ENCODE results near the gene PTPRU.

DNA sequence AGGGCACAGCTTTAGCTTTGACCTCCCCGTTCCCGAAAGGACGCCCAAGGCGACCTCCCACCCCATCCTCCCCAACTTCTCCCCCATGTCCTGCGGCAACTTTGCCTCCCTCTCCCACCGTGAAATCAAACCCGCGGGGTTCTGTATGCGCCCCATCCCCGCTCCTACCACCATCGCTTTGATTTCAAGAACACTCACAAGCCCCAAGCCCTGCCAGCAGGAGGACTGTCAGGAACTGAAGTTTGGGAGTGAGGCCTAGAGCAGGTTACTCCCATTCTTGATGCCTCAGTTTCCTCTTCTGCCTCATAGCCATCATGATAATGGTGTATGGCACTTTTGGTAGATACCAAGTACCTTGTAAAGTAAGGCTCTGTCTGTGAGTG is 2.3 kb downstream of the PTPRU start:
- TF ChIP-seq, protein P1, sequence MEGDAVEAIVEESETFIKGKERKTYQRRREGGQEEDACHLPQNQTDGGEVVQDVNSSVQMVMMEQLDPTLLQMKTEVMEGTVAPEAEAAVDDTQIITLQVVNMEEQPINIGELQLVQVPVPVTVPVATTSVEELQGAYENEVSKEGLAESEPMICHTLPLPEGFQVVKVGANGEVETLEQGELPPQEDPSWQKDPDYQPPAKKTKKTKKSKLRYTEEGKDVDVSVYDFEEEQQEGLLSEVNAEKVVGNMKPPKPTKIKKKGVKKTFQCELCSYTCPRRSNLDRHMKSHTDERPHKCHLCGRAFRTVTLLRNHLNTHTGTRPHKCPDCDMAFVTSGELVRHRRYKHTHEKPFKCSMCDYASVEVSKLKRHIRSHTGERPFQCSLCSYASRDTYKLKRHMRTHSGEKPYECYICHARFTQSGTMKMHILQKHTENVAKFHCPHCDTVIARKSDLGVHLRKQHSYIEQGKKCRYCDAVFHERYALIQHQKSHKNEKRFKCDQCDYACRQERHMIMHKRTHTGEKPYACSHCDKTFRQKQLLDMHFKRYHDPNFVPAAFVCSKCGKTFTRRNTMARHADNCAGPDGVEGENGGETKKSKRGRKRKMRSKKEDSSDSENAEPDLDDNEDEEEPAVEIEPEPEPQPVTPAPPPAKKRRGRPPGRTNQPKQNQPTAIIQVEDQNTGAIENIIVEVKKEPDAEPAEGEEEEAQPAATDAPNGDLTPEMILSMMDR (conservative IDR thresholded peaks at IDR 0.05; ENCODE audit: low read depth, low read length), result no peak
- TF ChIP-seq EZH2 (IDR thresholded peaks at IDR 0.05; ENCODE audit: borderline replicate concordance, low read depth, low read length, poor library complexity, severe bottlenecking), result no peak

Measured in A673 (cell line).